Measurements from ENCODE around the gene SLC35F3.
"Not testable (repeated sequence)": the region's sequence is repeated elsewhere in the genome, so short reads cannot be mapped to it uniquely, and the experiment has no call there.

The SLC35F3 gene

GRCh38 chr1:234107416-234108021, 203.0 kb downstream of the SLC35F3 start:
- DNase-seq (ENCODE audit: low spot score): no peak

GRCh38 chr1:234108921-234109320, 204.4 kb downstream of the SLC35F3 start:
- DNase-seq (ENCODE audit: low spot score): no peak

- no peak for DNase-seq (ENCODE audit: low spot score)
Observed at GRCh38 chr1:234109840-234110239, 205.4 kb downstream of the SLC35F3 start.

- DNase-seq (ENCODE audit: low spot score): peak; percentile 68
Observed at GRCh38 chr1:234111458-234112142, 207.1 kb downstream of the SLC35F3 start.

GRCh38 chr1:234114648-234115307, 210.3 kb downstream of the SLC35F3 start:
- peak; percentile 50 for DNase-seq (ENCODE audit: low spot score)

- no peak for DNase-seq (ENCODE audit: low spot score)
Observed at GRCh38 chr1:234118911-234119310, 214.4 kb downstream of the SLC35F3 start.

- DNase-seq (ENCODE audit: low spot score): no peak
Observed at GRCh38 chr1:234119431-234119830, 215.0 kb downstream of the SLC35F3 start.

GRCh38 chr1:234120327-234120944, 216.0 kb downstream of the SLC35F3 start:
- DNase-seq (ENCODE audit: low spot score): no peak

GRCh38 chr1:234121659-234122058, 217.2 kb downstream of the SLC35F3 start:
- not testable (repeated sequence) for DNase-seq (ENCODE audit: low spot score)

- not testable (repeated sequence) for DNase-seq (ENCODE audit: low spot score)
Observed at GRCh38 chr1:234122571-234122970, 218.1 kb downstream of the SLC35F3 start.

- DNase-seq (ENCODE audit: low spot score): no peak
Observed at GRCh38 chr1:234123867-234124266, 219.4 kb downstream of the SLC35F3 start.

- DNase-seq (ENCODE audit: low spot score): peak; percentile 83
Observed at GRCh38 chr1:234125283-234125682, 220.8 kb downstream of the SLC35F3 start.

- DNase-seq (ENCODE audit: low spot score): no peak
Observed at GRCh38 chr1:234125714-234126113, 221.2 kb downstream of the SLC35F3 start.

- DNase-seq (ENCODE audit: low spot score): no peak
Observed at GRCh38 chr1:234127026-234127671, 222.7 kb downstream of the SLC35F3 start.

GRCh38 chr1:234132795-234133194, 228.3 kb downstream of the SLC35F3 start:
- no peak for DNase-seq (ENCODE audit: low spot score)

- DNase-seq (ENCODE audit: low spot score): no peak
Observed at GRCh38 chr1:234134878-234135277, 230.4 kb downstream of the SLC35F3 start.

- DNase-seq (ENCODE audit: low spot score): no peak
Observed at GRCh38 chr1:234135501-234135900, 231.0 kb downstream of the SLC35F3 start.

GRCh38 chr1:234136073-234136472, 231.6 kb downstream of the SLC35F3 start:
- no peak for DNase-seq (ENCODE audit: low spot score)

GRCh38 chr1:234139966-234140365, 235.5 kb downstream of the SLC35F3 start:
- no peak for DNase-seq (ENCODE audit: low spot score)

- DNase-seq (ENCODE audit: low spot score): no peak
Observed at GRCh38 chr1:234140388-234140787, 235.9 kb downstream of the SLC35F3 start.

GRCh38 chr1:234141006-234141405, 236.5 kb downstream of the SLC35F3 start:
- no peak for DNase-seq (ENCODE audit: low spot score)

- DNase-seq (ENCODE audit: low spot score): no peak
Observed at GRCh38 chr1:234143681-234144080, 239.2 kb downstream of the SLC35F3 start.
